K562 (cell line): ENCODE results near the gene ABCA7. TPM values are rescaled to one million over a fixed set of nuclear protein-coding genes. Genes with fewer than 3 reads are reported as not detected.
A peak's percentile ranks its signal among the peaks of the same experiment; 100 is the strongest.

Source experiments
- AFF4 ChIP-seq: sonication (generic); formaldehyde crosslinking; IDR thresholded peaks from 2 replicates; pipeline ENCODE4 v1.8.0; 2023; ENCODE audit warnings: mild to moderate bottlenecking, missing genetic modification reagents
- ARID4B ChIP-seq: sonication (generic); formaldehyde crosslinking; IDR thresholded peaks from 2 replicates; pipeline ENCODE4 v1.8.0; 2022; ENCODE audit warnings: mild to moderate bottlenecking, missing genetic modification reagents
- ATF1 ChIP-seq, 2 experiments: fragments of 450-650 bp in 1 of 2; IDR thresholded peaks; 2 replicates each; pipeline ENCODE4 v1.6.1; 2016; ENCODE audit warnings: missing compliant biosample characterization in 1 of 2, missing genetic modification characterization in 1 of 2
- ETV1 ChIP-seq: fragments of 450-650 bp; conservative IDR thresholded peaks from 2 replicates; pipeline ENCODE4 v1.6.1; 2016; ENCODE audit warnings: missing genetic modification characterization, control low read depth, low read depth, missing compliant biosample characterization
- HDAC1 ChIP-seq, 2 experiments: fragments of 450-650 bp; IDR thresholded peaks; 2 replicates each; pipeline ENCODE4 v1.6.1; 2016 to 2017; ENCODE audit warnings: inconsistent platforms in 1 of 2, mild to moderate bottlenecking in 1 of 2, moderate library complexity in 1 of 2
- HMGXB4 ChIP-seq: sonication (generic); formaldehyde crosslinking; IDR thresholded peaks from 2 replicates; pipeline ENCODE4 v1.8.1; 2023; ENCODE audit warnings: mild to moderate bottlenecking, missing genetic modification reagents
- JUN ChIP-seq, 2 experiments: sonication (generic) in 1 of 2; formaldehyde crosslinking in 1 of 2; IDR thresholded peaks; 2 replicates each; pipeline versions ENCODE4 v1.6.1 to v1.8.0; 2012 to 2022; ENCODE audit warnings: borderline replicate concordance in 2 of 2, mild to moderate bottlenecking in 2 of 2, improper control_type of control experiment in 1 of 2, low read depth in 1 of 2, low read length in 1 of 2, missing genetic modification reagents in 1 of 2
- SP1 ChIP-seq: sonication (generic); formaldehyde crosslinking; IDR thresholded peaks from 2 replicates; pipeline ENCODE4 v1.8.1; 2022; ENCODE audit warnings: mild to moderate bottlenecking, missing genetic modification reagents
- ZNF282 ChIP-seq: sonication (generic); formaldehyde crosslinking; IDR thresholded peaks from 2 replicates; pipeline ENCODE4 v1.8.1; 2023; ENCODE audit warnings: missing genetic modification reagents
- ZNF699 ChIP-seq: fragments of 250-450 bp; sonication (Bioruptor Pico); IDR thresholded peaks from 2 replicates; pipeline ENCODE4 v1.8.0; 2021; ENCODE audit warnings: mild to moderate bottlenecking, moderate library complexity; ENCODE audit not compliant: insufficient replicate concordance
- polyA plus RNA-seq, 8 experiments: library from polyadenylated mRNA; depleted of rRNA in 4 of 8; stranded (reverse) in 5 of 8; unstranded in 3 of 8; fragments of >200 nt; fragmentation: Nextera tagmentation in 2 of 8; fragmentation: Illumina TruSeq in 1 of 8; extraction: Ambion mirVana in 2 of 8; extraction: Trizol in 1 of 8; gene quantifications; 2 replicates each; pipeline versions ENCODE4 v1.2.1 to v1.2.3, GENCODE V29; 2011 to 2014; ENCODE audit warnings: inconsistent platforms in 1 of 8, missing spikeins in 1 of 8
- total RNA-seq, 7 experiments: library from RNA; depleted of rRNA in 6 of 7; stranded (reverse); fragments of >200 nt in 6 of 7; fragmentation: Illumina TruSeq in 2 of 7; extraction: Trizol in 2 of 7; gene quantifications; 2 replicates each; pipeline versions ENCODE4 v1.2.1 to v1.2.3, GENCODE V29; 2011 to 2021; ENCODE audit warnings: low replicate concordance in 1 of 7

The ABCA7 gene
- total and polyA plus RNA-seq, 9 of the 15 experiments (the other 6 are each of a cell fraction or from before 2014, with no cell fraction given) = 2.3 to 96.1 (median 31.2) TPM

- TF ChIP-seq ZNF282 (CRISPR knock-in tag) = 0 out of 2 replicates have a peak, but pooled peaks have one; percentile 74
- peak; percentile 17 to 92; a peak in 3 of 4 replicates for TF ChIP-seq HDAC1 (IDR thresholded peaks at IDR 0.05)
- TF ChIP-seq AFF4 (CRISPR knock-in tag) = 0 out of 2 replicates have a peak, but pooled peaks have one; percentile 57
- TF ChIP-seq ATF1 (CRISPR knock-in tag; IDR thresholded peaks at IDR 0.05) = peak; percentile 96
- peak; percentile 97 for TF ChIP-seq ATF1 (tag; IDR thresholded peaks at IDR 0.05)
- no peak for TF ChIP-seq HMGXB4 (CRISPR knock-in tag)
- peak; percentile 86; the same call in 1 of the 2 replicates for TF ChIP-seq ARID4B (CRISPR knock-in tag)
- TF ChIP-seq ETV1 (tag) = 0 out of 2 replicates have a peak, but pooled peaks have one; percentile 9
- peak; percentile 46; the same call in 1 of the 2 replicates for TF ChIP-seq JUN (IDR thresholded peaks at IDR 0.05; ENCODE audit: borderline replicate concordance, low read depth, low read length)
- no peak for TF ChIP-seq JUN (CRISPR knock-in tag; IDR thresholded peaks at IDR 0.05; ENCODE audit: borderline replicate concordance)
- TF ChIP-seq ZNF699 (CRISPR knock-in tag) = no peak
- TF ChIP-seq SP1 (CRISPR knock-in tag) = peak; percentile 83
Measured at GRCh38 chr19:1041835-1042685, 2.2 kb downstream of the ABCA7 start (continued).
